Prostate gland (tissue), 2 donors: Measurements from ENCODE around the gene ACE. TPM values are rescaled to one million over a fixed set of nuclear protein-coding genes. Genes with fewer than 3 reads are reported as not detected.

Source experiments
- DNase-seq: peaks from one replicate; pipeline ENCODE4 v3.0.0-alpha.2; 2019; ENCODE audit warnings: low spot score
- H3K27ac ChIP-seq, 2 donors: fragments of 200-600 bp; sonication (generic); 2 replicates each; pipeline ENCODE4 v1.5.1; 2017 to 2019
- H3K27me3 ChIP-seq: fragments of 200-600 bp; sonication (generic); replicated peaks from 2 replicates; pipeline ENCODE4 v1.5.1; 2019; ENCODE audit not compliant: insufficient read depth
- H3K36me3 ChIP-seq, 2 donors: fragments of 200-600 bp; sonication (generic); 1 replicate in 1 of 2; 2 replicates in 1 of 2; pipeline versions ENCODE4 v1.5.1 to v1.8.1; 2017 to 2019
- H3K4me1 ChIP-seq: fragments of 200-600 bp; sonication (generic); replicated peaks from 2 replicates; pipeline ENCODE4 v1.5.1; 2019
- H3K4me3 ChIP-seq, 2 donors: fragments of 200-600 bp; sonication (generic); 2 replicates each; pipeline ENCODE4 v1.5.1; 2017 to 2019
- H3K9me3 ChIP-seq: fragments of 200-600 bp; sonication (generic); 2 replicates; pipeline ENCODE4 v1.5.1; 2017
- POLR2A ChIP-seq: fragments of 450-650 bp; IDR thresholded peaks from one replicate; pipeline ENCODE4 v1.6.1; 2016; ENCODE audit warnings: antibody characterized with exemption, mild to moderate bottlenecking
- POLR2AphosphoS5 ChIP-seq: sonication (generic); formaldehyde crosslinking; IDR thresholded peaks from one replicate; pipeline ENCODE4 v1.6.1; 2017; ENCODE audit warnings: antibody characterized with exemption
- WGBS: methylation state at CpG from one replicate; pipeline ENCODE4 v1.1.5; 2018; 5-methylcytosine and 5-hydroxymethylcytosine counted together
- intact Hi-C: fragments of 100-400 bp; cut with DNase I; formaldehyde crosslinking; loops from one replicate; pipeline ENCODE4 v1.14.2; 2022
- total RNA-seq, 2 donors: library from RNA; depleted of rRNA; stranded (reverse); fragments of >200 nt; gene quantifications; one replicate each; pipeline ENCODE4 v1.1.0, GENCODE V29; 2016
- TF ChIP-seq, protein P1 (sequence below), 4 experiments: fragments of 200-600 bp in 2 of 4; fragments of 450-650 bp in 2 of 4; sonication (generic) in 2 of 4; IDR thresholded peaks; 1 replicate in 3 of 4; 2 replicates in 1 of 4; pipeline ENCODE4 v1.5.1; 2016 to 2019; ENCODE audit warnings: antibody characterized with exemption in 4 of 4, mild to moderate bottlenecking in 2 of 4, moderate library complexity in 2 of 4

The ACE gene
- total RNA-seq, 2 donors from 2014 or later = 42.8 to 54.6 TPM

DNA sequence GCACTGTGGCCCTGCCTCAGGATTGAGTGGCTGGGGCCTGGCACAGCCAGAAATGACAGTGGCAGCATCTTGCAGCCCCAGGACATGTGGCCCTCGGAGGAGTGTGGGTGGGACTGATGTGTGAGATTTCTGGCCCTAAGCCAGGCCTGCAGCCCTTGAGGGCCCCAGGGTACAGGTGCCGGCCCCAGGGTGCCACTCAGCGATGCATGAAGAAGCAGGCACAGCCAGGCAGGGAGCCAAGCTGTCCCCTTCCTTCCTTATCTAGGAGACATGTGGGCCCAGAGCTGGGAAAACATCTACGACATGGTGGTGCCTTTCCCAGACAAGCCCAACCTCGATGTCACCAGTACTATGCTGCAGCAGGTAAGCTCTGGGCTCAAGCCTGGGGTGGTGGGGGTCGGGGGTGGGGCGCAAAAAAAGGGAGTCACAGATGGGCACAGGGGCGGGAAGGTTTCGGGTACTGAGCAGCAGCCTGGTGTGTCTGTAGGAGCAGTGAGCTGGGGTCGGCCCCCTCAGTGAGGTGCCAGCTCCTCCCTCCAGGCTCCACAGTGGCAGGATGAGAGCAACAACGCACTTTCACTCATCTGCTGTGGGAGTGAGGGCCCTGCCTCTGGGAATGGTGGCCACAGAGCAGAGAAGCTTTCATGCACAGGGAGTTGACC lies 4.1 kb downstream of the ACE start:
- no peak for DNase-seq
- TF ChIP-seq POLR2A = no peak
- TF ChIP-seq, protein P1, sequence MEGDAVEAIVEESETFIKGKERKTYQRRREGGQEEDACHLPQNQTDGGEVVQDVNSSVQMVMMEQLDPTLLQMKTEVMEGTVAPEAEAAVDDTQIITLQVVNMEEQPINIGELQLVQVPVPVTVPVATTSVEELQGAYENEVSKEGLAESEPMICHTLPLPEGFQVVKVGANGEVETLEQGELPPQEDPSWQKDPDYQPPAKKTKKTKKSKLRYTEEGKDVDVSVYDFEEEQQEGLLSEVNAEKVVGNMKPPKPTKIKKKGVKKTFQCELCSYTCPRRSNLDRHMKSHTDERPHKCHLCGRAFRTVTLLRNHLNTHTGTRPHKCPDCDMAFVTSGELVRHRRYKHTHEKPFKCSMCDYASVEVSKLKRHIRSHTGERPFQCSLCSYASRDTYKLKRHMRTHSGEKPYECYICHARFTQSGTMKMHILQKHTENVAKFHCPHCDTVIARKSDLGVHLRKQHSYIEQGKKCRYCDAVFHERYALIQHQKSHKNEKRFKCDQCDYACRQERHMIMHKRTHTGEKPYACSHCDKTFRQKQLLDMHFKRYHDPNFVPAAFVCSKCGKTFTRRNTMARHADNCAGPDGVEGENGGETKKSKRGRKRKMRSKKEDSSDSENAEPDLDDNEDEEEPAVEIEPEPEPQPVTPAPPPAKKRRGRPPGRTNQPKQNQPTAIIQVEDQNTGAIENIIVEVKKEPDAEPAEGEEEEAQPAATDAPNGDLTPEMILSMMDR (IDR thresholded peaks at IDR 0.05) = no peak
- TF ChIP-seq POLR2AphosphoS5 = no peak
- WGBS = 71% methylated on average over 11 of the region's 11 CpGs

DNA sequence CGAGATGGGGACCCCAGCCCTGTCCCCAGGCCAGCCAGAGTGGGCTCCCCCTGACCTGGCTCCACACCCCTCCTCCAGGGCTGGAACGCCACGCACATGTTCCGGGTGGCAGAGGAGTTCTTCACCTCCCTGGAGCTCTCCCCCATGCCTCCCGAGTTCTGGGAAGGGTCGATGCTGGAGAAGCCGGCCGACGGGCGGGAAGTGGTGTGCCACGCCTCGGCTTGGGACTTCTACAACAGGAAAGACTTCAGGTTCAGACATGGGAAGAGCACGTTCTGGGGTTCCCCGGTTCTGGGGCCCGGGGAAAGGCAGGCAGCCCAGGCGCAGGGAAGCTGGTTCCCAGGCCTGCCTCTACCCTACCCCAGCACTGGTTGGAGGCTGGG lies 4.6 kb downstream of the ACE start:
- Histone ChIP-seq H3K36me3 (no peaks in the 10 kb centered on the region), H3K9me3 (no peaks in the 10 kb centered on the region), H3K4me3 (no peak overlapping the region), H3K4me1 (peaks cover 6% of the 10 kb centered on the region), H3K27me3 (no peaks in the 10 kb centered on the region), H3K27ac (no peak overlapping the region)
- TF ChIP-seq POLR2A (no peak), POLR2AphosphoS5 (no peak)
- TF ChIP-seq, protein P1 (IDR thresholded peaks at IDR 0.05) = no peak
- WGBS = 85% methylated on average over 12 of the region's 16 CpGs
- intact Hi-C loops = no loop called here
- DNase-seq = no peak

More for the DNA sequence above, 4.1 kb downstream of the ACE start:
- Histone ChIP-seq H3K4me1 (peaks cover 6% of the 10 kb centered on the region), H3K9me3 (no peaks in the 10 kb centered on the region), H3K27me3 (no peaks in the 10 kb centered on the region), H3K27ac (no peak overlapping the region), H3K4me3 (no peak overlapping the region), H3K36me3 (no peaks in the 10 kb centered on the region)
- intact Hi-C loops = no loop called here

DNA sequence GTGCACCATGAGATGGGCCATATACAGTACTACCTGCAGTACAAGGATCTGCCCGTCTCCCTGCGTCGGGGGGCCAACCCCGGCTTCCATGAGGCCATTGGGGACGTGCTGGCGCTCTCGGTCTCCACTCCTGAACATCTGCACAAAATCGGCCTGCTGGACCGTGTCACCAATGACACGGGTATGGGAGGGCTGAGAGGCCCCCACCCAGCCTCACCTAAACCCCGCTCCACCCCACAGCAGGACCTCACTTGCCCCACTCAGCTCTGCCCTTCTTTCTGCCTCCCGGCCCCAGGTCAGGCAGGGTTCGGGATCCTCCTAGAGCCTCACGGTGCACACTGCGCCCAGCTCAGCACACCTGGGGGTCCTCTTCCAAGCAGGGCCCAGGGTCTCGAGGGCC lies 5.6 kb downstream of the ACE start:
- intact Hi-C loops = no loop called here
- Histone ChIP-seq H3K9me3 (no peaks in the 10 kb centered on the region), H3K4me1 (peaks cover 5% of the 10 kb centered on the region), H3K36me3 (no peaks in the 10 kb centered on the region), H3K4me3 (no peak overlapping the region), H3K27me3 (no peaks in the 10 kb centered on the region), H3K27ac (no peak overlapping the region)
- 94% methylated on average over 16 of the region's 16 CpGs for WGBS
- DNase-seq = no peak
- TF ChIP-seq POLR2AphosphoS5 (no peak), POLR2A (no peak)
- TF ChIP-seq, protein P1 (IDR thresholded peaks at IDR 0.05) = no peak

DNA sequence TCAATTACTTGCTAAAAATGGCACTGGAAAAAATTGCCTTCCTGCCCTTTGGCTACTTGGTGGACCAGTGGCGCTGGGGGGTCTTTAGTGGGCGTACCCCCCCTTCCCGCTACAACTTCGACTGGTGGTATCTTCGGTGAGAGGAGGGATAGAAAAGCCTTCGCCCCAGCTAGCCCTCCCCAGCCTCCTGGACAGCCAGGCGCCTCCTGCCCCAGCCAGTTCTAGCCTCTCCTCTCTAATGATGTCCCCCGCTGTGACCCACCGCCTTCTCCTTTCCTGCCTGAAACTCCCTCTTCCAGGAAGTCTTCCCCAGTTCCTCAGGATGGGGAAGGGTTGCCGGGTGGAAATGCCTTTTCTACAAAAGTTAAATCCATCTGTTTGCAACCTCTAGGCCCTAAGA lies 6.2 kb downstream of the ACE start:
- Histone ChIP-seq H3K4me3 (no peak overlapping the region), H3K9me3 (no peaks in the 10 kb centered on the region), H3K27ac (no peak overlapping the region), H3K36me3 (no peaks in the 10 kb centered on the region), H3K27me3 (no peaks in the 10 kb centered on the region), H3K4me1 (no peaks in the 10 kb centered on the region)
- no peak for DNase-seq
- 88% methylated on average over 10 of the region's 10 CpGs for WGBS
- intact Hi-C loops = no loop called here
- TF ChIP-seq POLR2AphosphoS5 = no peak
- TF ChIP-seq, protein P1 (IDR thresholded peaks at IDR 0.05) = no peak
- TF ChIP-seq POLR2A = no peak
